SK-N-SH treated with all-trans-retinoic acid at 6 μM for 48 hours (cell line): ENCODE measurements around the gene MRPL28.
"Not testable (repeated sequence)": the region's sequence is repeated elsewhere in the genome, so short reads cannot be mapped to it uniquely, and the experiment has no call there.

Experiments used
- ATAC-seq: fragments of 200-7000 bp; cut with Tn5 transposase; 3 replicates; pipeline ENCODE4 v1.9.1; 2020; ENCODE audit warnings: mild to moderate bottlenecking, moderate library complexity
- BACH2 ChIP-seq: fragments of 250-450 bp; sonication (Bioruptor Pico); IDR thresholded peaks from 2 replicates; pipeline ENCODE4 v1.9.0; 2021; ENCODE audit warnings: mild to moderate bottlenecking, borderline replicate concordance
- CSDC2 ChIP-seq: fragments of 250-450 bp; sonication (Bioruptor Pico); IDR thresholded peaks from 2 replicates; pipeline ENCODE4 v1.5.0; 2020; ENCODE audit warnings: mild to moderate bottlenecking, moderate library complexity
- ESRRG ChIP-seq: fragments of 250-450 bp; sonication (Bioruptor Pico); IDR thresholded peaks from 2 replicates; pipeline ENCODE4 v1.6.1; 2021; ENCODE audit warnings: mild to moderate bottlenecking
- GLIS3 ChIP-seq: fragments of 250-450 bp; sonication (Bioruptor Pico); IDR thresholded peaks from 2 replicates; pipeline ENCODE4 v1.5.0; 2020; ENCODE audit warnings: mild to moderate bottlenecking, moderate library complexity
- ISL1 ChIP-seq: fragments of 250-450 bp; sonication (Bioruptor Pico); IDR thresholded peaks from 2 replicates; pipeline ENCODE4 v2.1.2; 2022; ENCODE audit warnings: mild to moderate bottlenecking, moderate library complexity
- OSR1 ChIP-seq: fragments of 250-450 bp; sonication (Bioruptor Pico); IDR thresholded peaks from 2 replicates; pipeline ENCODE4 v1.8.0; 2022; ENCODE audit warnings: moderate library complexity, mild to moderate bottlenecking, inconsistent platforms
- PATZ1 ChIP-seq: fragments of 250-450 bp; sonication (Bioruptor Pico); IDR thresholded peaks from 2 replicates; pipeline ENCODE4 v1.8.0; 2020; ENCODE audit warnings: mild to moderate bottlenecking, moderate library complexity, borderline replicate concordance
- PPARA ChIP-seq: fragments of 250-450 bp; sonication (Bioruptor Pico); IDR thresholded peaks from 2 replicates; pipeline ENCODE4 v1.5.0; 2020; ENCODE audit warnings: mild to moderate bottlenecking, borderline replicate concordance
- RARB ChIP-seq: fragments of 250-450 bp; sonication (Bioruptor Pico); IDR thresholded peaks from 2 replicates; pipeline ENCODE4 v1.8.0; 2021; ENCODE audit warnings: mild to moderate bottlenecking, moderate library complexity
- TCF4 ChIP-seq: fragments of 250-450 bp; sonication (Bioruptor Pico); IDR thresholded peaks from 2 replicates; pipeline ENCODE4 v1.8.0; 2021; ENCODE audit warnings: mild to moderate bottlenecking, moderate library complexity, borderline replicate concordance
- TOX ChIP-seq: fragments of 250-450 bp; sonication (Bioruptor Pico); IDR thresholded peaks from 2 replicates; pipeline ENCODE4 v1.8.0; 2021; ENCODE audit warnings: mild to moderate bottlenecking, moderate library complexity, borderline replicate concordance
- ZC3H10 ChIP-seq: fragments of 250-450 bp; sonication (Bioruptor Pico); IDR thresholded peaks from 2 replicates; pipeline ENCODE4 v1.5.1; 2021; ENCODE audit warnings: mild to moderate bottlenecking, moderate library complexity
- ZFP3 ChIP-seq: fragments of 250-450 bp; sonication (Bioruptor Pico); IDR thresholded peaks from 2 replicates; pipeline ENCODE4 v1.5.0; 2020; ENCODE audit warnings: mild to moderate bottlenecking, moderate library complexity
- ZNF70 ChIP-seq: fragments of 450-650 bp; formaldehyde crosslinking; IDR thresholded peaks from 2 replicates; pipeline ENCODE4 v1.5.0; 2020; ENCODE audit warnings: mild to moderate bottlenecking, moderate library complexity
- ZNF8 ChIP-seq: fragments of 450-650 bp; formaldehyde crosslinking; IDR thresholded peaks from 2 replicates; pipeline ENCODE4 v1.5.0; 2020; ENCODE audit warnings: mild to moderate bottlenecking, moderate library complexity
- TF ChIP-seq, protein P1 (sequence below): fragments of 250-450 bp; sonication (Bioruptor Pico); IDR thresholded peaks from 2 replicates; pipeline ENCODE4 v1.5.0; 2020; ENCODE audit warnings: mild to moderate bottlenecking, moderate library complexity
- TF ChIP-seq, protein P2 (sequence below): fragments of 250-450 bp; sonication (Bioruptor Pico); IDR thresholded peaks from 2 replicates; pipeline ENCODE4 v1.5.1; 2021; ENCODE audit warnings: mild to moderate bottlenecking, moderate library complexity

The MRPL28 gene

GRCh38 chr16:347203-347602 lies 23.1 kb downstream of the MRPL28 start:
- ATAC-seq: no peak
- no peak for TF ChIP-seq ZNF8 (CRISPR knock-in tag)

DNA sequence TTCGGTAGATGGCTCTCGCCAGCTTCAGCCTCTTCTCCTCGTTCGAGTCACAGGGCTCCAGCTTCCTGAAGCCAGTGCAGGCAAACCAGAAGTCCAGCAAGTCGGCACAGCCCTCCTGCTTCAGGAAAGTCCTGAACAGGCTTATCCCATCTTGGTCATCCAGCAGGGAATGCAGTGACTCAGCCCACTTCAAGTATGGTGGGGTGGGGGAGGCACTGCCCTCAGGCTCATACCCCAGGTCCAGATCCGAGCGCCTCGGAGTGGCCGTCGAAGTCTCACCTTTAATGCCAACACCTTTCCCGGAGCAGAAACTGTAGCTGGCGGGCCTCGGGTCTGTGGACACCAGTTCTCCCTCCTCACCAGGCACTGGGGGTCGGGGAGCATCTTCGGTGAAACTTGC lies 23.8 kb downstream of the MRPL28 start:
- TF ChIP-seq PATZ1 (CRISPR knock-in tag) (no peak), TCF4 (CRISPR knock-in tag) (no peak), PPARA (CRISPR knock-in tag) (no peak), ZNF70 (CRISPR knock-in tag) (no peak), RARB (CRISPR knock-in tag) (no peak), ZFP3 (CRISPR knock-in tag) (no peak), ZNF8 (CRISPR knock-in tag) (no peak), ZC3H10 (CRISPR knock-in tag) (no peak), TOX (CRISPR knock-in tag) (no peak), ESRRG (CRISPR knock-in tag) (no peak), GLIS3 (CRISPR knock-in tag) (no peak), OSR1 (no peak)
- TF ChIP-seq, protein P1, sequence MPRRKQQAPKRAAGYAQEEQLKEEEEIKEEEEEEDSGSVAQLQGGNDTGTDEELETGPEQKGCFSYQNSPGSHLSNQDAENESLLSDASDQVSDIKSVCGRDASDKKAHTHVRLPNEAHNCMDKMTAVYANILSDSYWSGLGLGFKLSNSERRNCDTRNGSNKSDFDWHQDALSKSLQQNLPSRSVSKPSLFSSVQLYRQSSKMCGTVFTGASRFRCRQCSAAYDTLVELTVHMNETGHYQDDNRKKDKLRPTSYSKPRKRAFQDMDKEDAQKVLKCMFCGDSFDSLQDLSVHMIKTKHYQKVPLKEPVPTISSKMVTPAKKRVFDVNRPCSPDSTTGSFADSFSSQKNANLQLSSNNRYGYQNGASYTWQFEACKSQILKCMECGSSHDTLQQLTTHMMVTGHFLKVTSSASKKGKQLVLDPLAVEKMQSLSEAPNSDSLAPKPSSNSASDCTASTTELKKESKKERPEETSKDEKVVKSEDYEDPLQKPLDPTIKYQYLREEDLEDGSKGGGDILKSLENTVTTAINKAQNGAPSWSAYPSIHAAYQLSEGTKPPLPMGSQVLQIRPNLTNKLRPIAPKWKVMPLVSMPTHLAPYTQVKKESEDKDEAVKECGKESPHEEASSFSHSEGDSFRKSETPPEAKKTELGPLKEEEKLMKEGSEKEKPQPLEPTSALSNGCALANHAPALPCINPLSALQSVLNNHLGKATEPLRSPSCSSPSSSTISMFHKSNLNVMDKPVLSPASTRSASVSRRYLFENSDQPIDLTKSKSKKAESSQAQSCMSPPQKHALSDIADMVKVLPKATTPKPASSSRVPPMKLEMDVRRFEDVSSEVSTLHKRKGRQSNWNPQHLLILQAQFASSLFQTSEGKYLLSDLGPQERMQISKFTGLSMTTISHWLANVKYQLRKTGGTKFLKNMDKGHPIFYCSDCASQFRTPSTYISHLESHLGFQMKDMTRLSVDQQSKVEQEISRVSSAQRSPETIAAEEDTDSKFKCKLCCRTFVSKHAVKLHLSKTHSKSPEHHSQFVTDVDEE: no peak
- ATAC-seq: peak; percentile 48; the same call in 2 of the 3 replicates

GRCh38 chr16:345772-346171 lies 24.6 kb downstream of the MRPL28 start:
- no peak for TF ChIP-seq ZNF70 (CRISPR knock-in tag)
- no peak for ATAC-seq

DNA sequence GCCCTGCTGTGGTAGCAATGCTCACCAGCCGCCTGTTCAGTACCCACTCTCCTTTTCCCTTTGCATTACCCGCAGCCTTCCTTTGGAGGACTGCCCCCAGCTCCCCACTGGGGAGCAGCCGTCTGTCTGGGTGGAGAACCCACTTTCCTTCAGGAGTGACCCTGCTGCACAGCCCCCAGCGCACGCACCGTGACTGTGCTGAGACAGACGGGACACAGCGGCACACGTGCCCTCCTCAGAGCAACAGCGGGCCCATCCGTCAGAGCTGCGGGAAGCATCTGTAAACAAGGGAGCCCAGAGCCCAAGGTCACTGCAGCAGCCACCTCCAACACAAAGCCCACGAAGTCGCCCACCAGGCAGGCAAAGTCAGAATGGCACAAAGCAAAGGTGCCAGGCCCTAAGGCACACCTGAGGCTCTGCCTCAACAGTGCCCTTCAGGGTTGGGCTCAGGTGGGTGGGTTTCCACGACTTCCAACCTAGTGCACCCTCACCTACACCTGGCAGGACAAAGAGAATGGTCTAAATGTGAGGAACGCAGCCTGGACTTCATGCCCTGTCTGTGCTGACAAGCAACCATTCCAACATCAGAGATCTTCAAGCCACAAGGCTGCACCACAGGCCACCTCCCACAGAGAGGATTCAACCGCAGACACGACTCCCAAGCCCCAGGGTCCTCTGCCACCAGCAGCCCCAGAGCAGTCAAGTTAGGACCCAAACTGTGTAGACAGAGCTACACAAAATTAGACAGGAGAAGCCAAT lies 27.7 kb downstream of the MRPL28 start:
- ATAC-seq: no peak
- TF ChIP-seq ISL1 (CRISPR knock-in tag): no peak
- no peak for TF ChIP-seq CSDC2 (CRISPR knock-in tag)
- TF ChIP-seq, protein P2, sequence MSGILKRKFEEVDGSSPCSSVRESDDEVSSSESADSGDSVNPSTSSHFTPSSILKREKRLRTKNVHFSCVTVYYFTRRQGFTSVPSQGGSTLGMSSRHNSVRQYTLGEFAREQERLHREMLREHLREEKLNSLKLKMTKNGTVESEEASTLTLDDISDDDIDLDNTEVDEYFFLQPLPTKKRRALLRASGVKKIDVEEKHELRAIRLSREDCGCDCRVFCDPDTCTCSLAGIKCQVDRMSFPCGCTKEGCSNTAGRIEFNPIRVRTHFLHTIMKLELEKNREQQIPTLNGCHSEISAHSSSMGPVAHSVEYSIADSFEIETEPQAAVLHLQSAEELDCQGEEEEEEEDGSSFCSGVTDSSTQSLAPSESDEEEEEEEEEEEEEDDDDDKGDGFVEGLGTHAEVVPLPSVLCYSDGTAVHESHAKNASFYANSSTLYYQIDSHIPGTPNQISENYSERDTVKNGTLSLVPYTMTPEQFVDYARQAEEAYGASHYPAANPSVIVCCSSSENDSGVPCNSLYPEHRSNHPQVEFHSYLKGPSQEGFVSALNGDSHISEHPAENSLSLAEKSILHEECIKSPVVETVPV (CRISPR knock-in tag): no peak
- TF ChIP-seq RARB (CRISPR knock-in tag): no peak
- no peak for TF ChIP-seq BACH2 (CRISPR knock-in tag)

- not testable (repeated sequence) for ATAC-seq
These were observed 28.4 kb downstream of the MRPL28 start for GRCh38 chr16:341974-342336.

DNA sequence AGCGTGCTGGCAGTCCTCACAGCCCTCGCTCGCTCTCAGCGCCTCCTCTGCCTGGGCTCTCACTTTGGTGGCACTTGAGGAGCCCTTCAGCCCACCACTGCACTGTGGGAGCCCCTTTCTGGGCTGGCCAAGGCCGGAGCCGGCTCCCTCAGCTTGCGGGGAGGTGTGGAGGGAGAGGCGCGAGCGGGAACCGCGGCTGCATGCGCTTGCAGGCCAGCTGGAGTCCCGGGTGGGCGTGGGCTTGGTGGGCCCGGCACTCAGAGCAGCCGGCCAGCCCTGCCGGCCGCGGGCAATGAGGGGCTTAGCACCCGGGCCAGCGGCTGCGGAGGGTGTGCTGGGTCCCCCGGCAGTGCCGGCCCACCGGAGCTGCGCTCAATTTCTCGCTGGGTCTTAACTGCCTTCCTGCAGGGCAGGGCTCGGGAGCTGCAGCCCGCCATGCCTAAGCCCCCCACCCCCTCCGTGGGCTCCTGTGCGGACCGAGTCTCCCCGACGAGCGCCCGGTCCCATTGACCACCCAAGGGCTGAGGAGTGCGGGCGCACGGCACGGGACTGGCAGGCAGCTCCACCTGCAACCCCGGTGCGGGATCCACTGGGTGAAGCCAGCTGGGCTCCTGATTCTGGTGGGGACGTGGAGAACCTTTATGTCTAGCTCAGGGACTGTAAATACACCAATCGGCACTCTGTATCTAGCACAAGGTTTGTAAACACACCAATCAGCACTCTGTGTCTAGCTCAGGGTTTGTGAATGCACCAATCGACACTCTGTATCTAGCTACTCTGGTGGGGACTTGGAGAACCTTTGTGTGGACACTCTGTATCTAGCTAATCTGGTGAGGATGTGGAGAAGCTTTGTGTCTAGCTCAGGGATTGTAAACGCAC lies 29.0 kb downstream of the MRPL28 start:
- not testable (repeated sequence) for ATAC-seq
